HG03060 (cell line): ENCODE data around the gene ASTN2.
"Not testable (repeated sequence)": the region's sequence is repeated elsewhere in the genome, so short reads cannot be mapped to it uniquely, and the experiment has no call there.

Experiments used
- ATAC-seq: cut with Tn5 transposase; IDR thresholded peaks from one replicate; pipeline ENCODE4 v1.9.1; 2021; ENCODE audit warnings: low read depth, moderate number of reproducible peaks; ENCODE audit not compliant: unreplicated experiment

Gene ASTN2

GRCh38 chr9:116461632-116462031 is 953.2 kb downstream of the ASTN2 start:
- no peak for ATAC-seq

GRCh38 chr9:116460026-116460425 is 954.8 kb downstream of the ASTN2 start:
- no peak for ATAC-seq

GRCh38 chr9:116459576-116459975 is 955.3 kb downstream of the ASTN2 start:
- ATAC-seq = no peak

- no peak for ATAC-seq
Measured at GRCh38 chr9:116456490-116457088, 958.3 kb downstream of the ASTN2 start.

GRCh38 chr9:116454539-116454938 is 960.3 kb downstream of the ASTN2 start:
- ATAC-seq = not testable (repeated sequence)

GRCh38 chr9:116453785-116454184 is 961.1 kb downstream of the ASTN2 start:
- no peak for ATAC-seq

- no peak for ATAC-seq
Measured at GRCh38 chr9:116452634-116453033, 962.2 kb downstream of the ASTN2 start.

GRCh38 chr9:116452227-116452626 is 962.6 kb downstream of the ASTN2 start:
- no peak for ATAC-seq

- ATAC-seq = no peak
Measured at GRCh38 chr9:116451500-116452115, 963.2 kb downstream of the ASTN2 start.

- peak; percentile 91 for ATAC-seq
Measured at GRCh38 chr9:116450378-116451139, 964.3 kb downstream of the ASTN2 start.

GRCh38 chr9:116449949-116450348 is 964.9 kb downstream of the ASTN2 start:
- no peak for ATAC-seq

- ATAC-seq = no peak
Measured at GRCh38 chr9:116448431-116448830, 966.4 kb downstream of the ASTN2 start.

GRCh38 chr9:116447934-116448333 is 966.9 kb downstream of the ASTN2 start:
- no peak for ATAC-seq

GRCh38 chr9:116442528-116442927 is 972.3 kb downstream of the ASTN2 start:
- ATAC-seq = no peak

- no peak for ATAC-seq
Measured at GRCh38 chr9:116437411-116438370, 977.2 kb downstream of the ASTN2 start.

GRCh38 chr9:116436121-116436520 is 978.7 kb downstream of the ASTN2 start:
- no peak for ATAC-seq

- no peak for ATAC-seq
Measured at GRCh38 chr9:116435706-116436105, 979.2 kb downstream of the ASTN2 start.

- no peak for ATAC-seq
Measured at GRCh38 chr9:116434314-116434713, 980.5 kb downstream of the ASTN2 start.

GRCh38 chr9:116432051-116432450 is 982.8 kb downstream of the ASTN2 start:
- no peak for ATAC-seq

- no peak for ATAC-seq
Measured at GRCh38 chr9:116430849-116431248, 984.0 kb downstream of the ASTN2 start.

GRCh38 chr9:116425244-116425643 is 989.6 kb downstream of the ASTN2 start:
- no peak for ATAC-seq
